ENCODE results near the gene CRYBG3.

- no peak for TF ChIP-seq ZNF24 (tag by site-specific recombination; IDR thresholded peaks at IDR 0.05)
- no peak for TF ChIP-seq CTCF (tag by site-specific recombination; IDR thresholded peaks at IDR 0.05)
- TF ChIP-seq ZNF645 (tag by site-specific recombination; IDR thresholded peaks at IDR 0.05) = no peak
- TF ChIP-seq, protein P1, sequence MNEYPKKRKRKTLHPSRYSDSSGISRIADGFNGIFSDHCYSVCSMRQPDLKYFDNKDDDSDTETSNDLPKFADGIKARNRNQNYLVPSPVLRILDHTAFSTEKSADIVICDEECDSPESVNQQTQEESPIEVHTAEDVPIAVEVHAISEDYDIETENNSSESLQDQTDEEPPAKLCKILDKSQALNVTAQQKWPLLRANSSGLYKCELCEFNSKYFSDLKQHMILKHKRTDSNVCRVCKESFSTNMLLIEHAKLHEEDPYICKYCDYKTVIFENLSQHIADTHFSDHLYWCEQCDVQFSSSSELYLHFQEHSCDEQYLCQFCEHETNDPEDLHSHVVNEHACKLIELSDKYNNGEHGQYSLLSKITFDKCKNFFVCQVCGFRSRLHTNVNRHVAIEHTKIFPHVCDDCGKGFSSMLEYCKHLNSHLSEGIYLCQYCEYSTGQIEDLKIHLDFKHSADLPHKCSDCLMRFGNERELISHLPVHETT (tag by site-specific recombination; IDR thresholded peaks at IDR 0.05) = no peak
- no peak for TF ChIP-seq KLF1 (tag by site-specific recombination; IDR thresholded peaks at IDR 0.05)
- TF ChIP-seq, protein P2, sequence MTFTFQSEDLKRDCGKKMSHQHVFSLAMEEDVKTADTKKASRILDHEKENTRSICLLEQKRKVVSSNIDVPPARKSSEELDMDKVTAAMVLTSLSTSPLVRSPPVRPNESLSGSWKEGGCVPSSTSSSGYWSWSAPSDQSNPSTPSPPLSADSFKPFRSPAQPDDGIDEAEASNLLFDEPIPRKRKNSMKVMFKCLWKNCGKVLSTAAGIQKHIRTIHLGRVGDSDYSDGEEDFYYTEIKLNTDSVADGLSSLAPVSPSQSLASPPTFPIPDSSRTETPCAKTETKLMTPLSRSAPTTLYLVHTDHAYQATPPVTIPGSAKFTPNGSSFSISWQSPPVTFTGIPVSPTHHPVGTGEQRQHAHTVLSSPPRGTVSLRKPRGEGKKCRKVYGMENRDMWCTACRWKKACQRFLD (tag by site-specific recombination; IDR thresholded peaks at IDR 0.05) = no peak
- TF ChIP-seq, protein P3, sequence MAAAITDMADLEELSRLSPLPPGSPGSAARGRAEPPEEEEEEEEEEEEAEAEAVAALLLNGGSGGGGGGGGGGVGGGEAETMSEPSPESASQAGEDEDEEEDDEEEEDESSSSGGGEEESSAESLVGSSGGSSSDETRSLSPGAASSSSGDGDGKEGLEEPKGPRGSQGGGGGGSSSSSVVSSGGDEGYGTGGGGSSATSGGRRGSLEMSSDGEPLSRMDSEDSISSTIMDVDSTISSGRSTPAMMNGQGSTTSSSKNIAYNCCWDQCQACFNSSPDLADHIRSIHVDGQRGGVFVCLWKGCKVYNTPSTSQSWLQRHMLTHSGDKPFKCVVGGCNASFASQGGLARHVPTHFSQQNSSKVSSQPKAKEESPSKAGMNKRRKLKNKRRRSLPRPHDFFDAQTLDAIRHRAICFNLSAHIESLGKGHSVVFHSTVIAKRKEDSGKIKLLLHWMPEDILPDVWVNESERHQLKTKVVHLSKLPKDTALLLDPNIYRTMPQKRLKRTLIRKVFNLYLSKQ (tag by site-specific recombination; IDR thresholded peaks at IDR 0.05; ENCODE audit: borderline replicate concordance) = no peak
- TF ChIP-seq ZSCAN16 (tag by site-specific recombination; IDR thresholded peaks at IDR 0.05) = no peak
- TF ChIP-seq, protein P4, sequence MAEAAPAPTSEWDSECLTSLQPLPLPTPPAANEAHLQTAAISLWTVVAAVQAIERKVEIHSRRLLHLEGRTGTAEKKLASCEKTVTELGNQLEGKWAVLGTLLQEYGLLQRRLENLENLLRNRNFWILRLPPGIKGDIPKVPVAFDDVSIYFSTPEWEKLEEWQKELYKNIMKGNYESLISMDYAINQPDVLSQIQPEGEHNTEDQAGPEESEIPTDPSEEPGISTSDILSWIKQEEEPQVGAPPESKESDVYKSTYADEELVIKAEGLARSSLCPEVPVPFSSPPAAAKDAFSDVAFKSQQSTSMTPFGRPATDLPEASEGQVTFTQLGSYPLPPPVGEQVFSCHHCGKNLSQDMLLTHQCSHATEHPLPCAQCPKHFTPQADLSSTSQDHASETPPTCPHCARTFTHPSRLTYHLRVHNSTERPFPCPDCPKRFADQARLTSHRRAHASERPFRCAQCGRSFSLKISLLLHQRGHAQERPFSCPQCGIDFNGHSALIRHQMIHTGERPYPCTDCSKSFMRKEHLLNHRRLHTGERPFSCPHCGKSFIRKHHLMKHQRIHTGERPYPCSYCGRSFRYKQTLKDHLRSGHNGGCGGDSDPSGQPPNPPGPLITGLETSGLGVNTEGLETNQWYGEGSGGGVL (tag by site-specific recombination; IDR thresholded peaks at IDR 0.05) = no peak
- no peak for TF ChIP-seq ZNF416 (tag by site-specific recombination; IDR thresholded peaks at IDR 0.05)
- no peak for TF ChIP-seq ZNF629 (tag by site-specific recombination; IDR thresholded peaks at IDR 0.05)
- no peak for TF ChIP-seq TCF7L2 (IDR thresholded peaks at IDR 0.05; ENCODE audit: borderline replicate concordance, low read depth, low read length)
- TF ChIP-seq KLF16 (tag by site-specific recombination; IDR thresholded peaks at IDR 0.05) = no peak
Measured at GRCh38 chr3:97899331-97899730, 77.5 kb downstream of the CRYBG3 start.
